OCI-M1 (cell line): ENCODE results near the gene CKLF.

Source experiments
- DNase-seq: peaks from one replicate; lab custom pipeline; 2025; lab: John Stamatoyannopoulos, UW

Gene CKLF

GRCh38 chr16:66517586-66518263, 34.7 kb upstream of the CKLF start:
- no peak for DNase-seq

DNA sequence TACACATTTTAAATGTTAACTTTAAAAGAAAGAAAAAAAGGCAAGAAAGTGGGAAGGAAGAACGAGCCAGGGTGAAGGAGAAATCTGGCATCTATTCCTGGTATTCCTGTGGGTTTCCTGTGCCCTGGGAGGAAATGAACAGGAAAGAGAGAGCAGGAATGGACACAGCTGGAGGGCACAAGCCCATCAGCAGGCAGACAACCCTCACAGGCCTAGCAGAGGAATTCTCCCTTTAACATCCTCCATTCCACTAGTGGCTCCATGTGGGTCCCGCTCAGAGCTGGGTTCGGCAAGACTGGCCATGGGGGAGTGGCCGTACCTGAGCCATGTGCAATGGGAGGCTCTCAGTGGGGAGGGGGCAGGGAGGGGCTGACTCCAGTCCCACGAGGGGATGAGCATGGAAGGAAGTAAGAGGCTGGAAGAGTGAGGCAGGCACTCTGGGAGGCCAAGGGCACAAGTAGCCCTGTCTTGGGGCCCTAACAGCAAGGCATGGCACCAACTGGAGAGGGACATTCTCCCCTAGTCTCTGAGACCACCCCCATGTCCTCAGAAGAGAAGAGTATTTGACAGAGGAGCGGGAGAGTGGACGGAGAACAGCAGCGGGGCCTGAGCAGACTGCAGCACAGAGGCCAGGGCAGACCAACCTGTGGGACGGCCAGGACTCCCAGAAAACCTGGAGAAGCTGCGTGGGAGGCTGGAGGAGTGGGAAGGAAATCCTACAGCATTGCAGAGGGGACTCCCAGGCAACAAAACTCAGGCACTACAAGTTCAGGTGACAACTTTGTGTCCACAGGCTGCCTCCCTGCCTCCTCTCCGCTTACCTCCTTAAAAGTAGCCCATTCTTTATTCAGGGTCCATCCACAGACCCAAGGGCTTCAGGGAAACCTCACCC, 32.6 kb upstream of the CKLF start:
- no peak for DNase-seq

DNA sequence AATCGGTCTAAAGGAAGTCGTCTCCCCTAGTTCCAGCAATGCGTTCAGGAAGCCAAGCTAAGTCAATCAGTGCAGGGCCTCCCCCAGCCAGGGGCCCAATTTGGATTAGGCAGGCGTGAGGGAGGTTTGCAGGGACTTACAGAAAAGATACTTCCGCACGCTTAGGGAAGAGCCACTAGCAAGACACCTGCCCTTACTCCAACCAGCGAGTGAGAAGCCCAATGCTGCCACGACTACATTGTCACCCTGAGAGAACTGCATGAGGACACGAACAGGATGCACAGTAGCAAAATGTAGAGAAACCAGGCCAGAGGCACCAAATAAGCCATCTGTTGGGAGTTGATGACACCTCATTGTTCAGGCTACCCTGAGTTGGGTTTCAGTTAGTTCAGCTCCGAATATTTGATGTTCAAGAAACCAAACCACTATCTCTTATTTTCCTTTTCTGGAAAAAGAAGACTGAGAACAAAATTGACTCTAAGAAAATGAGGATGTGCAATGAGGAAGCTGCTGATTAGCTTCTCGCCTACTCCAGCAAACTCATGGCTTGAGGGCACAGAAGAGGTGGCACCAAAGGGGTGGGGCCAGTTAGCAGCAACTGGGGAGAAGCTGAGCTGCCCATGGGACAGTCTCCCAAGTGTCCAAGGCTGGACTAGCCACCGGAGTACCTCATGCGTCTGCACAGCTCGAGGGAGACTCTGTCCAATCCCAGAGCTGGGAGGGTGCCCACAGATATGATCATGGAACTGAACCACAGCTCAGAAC, 31.8 kb upstream of the CKLF start:
- peak; percentile 70 for DNase-seq

DNA sequence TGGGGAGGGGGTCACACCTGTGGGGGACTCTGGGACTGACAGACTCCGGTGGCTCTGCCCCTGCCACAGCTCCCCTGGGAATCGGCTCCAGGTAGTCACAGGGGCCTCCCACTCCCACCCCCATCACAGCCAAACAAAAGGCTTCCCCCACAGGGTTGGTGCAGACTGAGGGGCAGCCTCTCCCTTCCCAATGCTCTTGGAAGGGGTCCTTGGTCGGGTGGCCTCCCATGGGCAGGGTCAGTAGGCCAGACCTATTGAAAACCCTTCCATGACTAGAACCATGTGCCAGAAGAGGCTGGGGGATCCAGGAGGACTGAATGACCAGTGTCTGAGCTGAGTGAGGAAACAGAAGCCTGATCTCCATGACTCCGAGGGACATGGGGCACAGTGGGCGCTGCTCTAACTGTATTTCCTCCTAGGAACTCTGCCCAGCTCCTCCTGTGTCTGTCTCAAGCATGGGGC, 31.1 kb upstream of the CKLF start:
- no peak for DNase-seq

DNA sequence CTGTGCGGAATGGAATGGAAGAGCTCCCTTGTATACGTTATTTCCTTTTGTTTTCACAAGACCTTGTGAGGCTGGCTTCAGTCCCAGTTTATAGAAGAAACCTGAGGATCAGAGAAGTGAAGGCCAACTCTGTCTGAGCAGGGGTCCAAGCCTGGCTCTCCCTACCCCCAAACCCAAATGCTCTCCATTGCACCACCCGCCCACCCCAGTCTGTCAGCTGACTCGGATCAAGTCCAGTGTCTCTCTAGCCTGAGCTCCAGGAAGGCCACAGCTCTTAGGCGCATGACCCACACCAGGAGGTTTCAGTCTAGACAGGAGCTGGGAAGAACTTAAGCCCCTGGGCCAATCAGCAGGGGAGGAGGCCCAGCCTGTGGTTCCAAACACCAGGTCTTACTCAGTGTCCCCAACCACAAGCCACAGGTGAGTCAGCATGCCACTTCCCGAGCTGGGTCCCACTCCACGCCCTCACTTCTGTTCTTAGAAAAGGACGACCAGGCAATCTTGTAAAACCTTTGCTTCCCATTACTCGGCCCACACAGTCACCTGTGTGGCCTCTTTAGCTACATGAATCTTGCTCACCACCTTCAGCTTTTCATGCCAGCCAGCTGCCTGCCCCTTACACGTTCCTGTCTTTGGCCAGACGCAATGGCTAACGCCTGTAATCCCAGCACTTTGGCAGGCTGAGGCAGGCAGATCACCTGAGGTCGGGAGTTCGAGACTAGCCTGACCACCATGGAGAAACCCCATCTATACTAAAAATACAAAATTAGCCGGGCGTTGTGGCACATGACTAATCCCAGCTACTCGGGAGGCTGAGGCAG, 30.2 kb upstream of the CKLF start:
- peak; percentile 80 for DNase-seq

DNA sequence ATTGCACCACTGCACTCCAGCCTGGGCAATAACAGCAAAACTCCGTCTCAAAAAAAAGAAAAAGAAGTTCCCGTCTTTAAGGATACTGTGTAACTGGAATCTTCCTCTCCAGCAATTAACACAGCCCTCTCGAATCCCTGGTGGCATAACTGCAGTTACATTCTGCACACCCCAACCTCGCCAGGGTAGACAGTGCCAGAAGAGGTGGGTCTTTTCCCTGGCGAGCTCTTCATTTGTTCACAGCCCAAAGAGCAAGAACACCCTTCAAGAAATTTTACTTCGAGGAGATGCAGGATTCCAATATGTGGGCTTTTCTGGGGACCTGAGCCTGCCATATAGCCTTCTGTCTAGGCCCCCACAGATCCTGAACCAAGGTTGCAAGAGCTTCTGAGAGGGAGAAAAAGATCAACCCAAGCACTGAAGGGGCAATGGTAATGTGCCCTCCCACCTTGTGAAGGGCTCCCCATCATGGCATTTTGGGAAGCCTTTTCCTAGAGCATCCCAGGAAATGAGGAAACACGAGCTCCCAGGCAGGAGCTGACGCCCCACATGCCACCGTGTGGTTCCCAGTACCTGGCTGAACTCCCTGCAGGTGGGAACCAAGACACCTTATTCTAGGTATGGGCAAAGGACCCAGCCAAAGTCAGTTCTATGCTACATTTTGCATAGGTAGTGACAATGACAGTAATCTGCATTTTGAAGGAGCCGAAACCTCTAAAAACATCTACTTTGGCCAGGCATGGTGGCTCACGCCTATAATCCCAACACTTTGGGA, 29.4 kb upstream of the CKLF start:
- no peak for DNase-seq

DNA sequence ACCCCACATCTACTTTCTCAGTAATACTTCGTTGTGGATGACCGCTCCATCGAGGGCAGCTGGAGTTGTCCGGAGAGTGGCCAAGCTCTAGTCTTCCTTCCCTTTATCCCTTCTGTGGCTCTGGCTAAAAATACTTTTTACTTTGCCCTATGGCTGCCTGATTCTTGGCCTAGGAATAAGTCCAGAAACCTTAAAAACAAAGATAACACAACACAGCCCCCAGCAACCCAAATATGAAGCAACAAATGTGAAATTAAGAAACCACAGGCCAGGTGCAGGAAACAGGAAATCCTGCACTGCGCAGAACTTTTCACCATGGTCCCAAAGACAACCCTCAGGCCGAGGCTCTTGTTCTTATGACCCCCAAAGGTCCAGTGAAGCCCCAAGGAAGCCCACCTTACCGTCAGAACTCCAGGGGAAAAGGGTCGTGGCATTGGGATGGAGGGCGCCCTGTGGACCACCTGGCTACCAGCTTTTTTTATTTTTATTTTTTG, 28.5 kb upstream of the CKLF start:
- DNase-seq = peak; percentile 45

- DNase-seq = peak; percentile 94
Observed at GRCh38 chr16:66524601-66525164, 27.7 kb upstream of the CKLF start.

DNA sequence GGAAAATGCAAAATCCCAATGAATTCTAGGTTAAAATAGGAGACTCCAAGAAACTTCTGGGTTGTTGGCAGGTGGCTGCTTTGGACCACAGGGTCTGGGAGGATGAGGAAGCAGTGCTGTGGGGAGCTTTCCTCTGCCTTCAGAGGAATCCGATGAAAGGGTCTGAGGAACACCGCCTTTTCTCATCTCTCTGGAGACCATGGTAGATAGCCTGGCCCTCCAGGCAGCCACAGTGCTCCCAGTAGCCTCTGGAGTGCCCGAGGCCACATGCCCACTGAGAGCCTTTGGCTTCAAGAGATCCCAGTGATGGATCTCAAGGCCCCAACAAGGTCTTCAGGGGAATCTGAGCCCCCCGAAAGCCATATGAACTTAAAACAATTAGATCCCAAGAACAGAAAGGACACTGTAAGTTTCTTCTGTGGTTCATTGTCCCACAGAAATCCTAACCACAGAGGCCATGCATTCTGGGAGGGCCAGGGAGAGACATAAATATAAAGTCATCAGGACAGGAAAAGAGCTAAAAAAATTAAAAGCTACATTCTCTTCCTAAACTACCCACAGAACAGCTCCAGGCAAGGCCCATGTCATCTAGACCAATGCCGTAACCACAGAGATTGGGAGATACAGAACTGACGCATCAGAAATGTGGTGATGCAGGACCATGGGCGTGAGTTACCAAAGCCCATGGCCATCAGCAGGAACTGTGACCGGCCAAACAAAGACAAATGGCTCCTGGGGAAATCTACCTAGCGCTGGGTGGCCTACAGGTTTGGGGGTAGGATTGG, 26.8 kb upstream of the CKLF start:
- peak; percentile 91 for DNase-seq

GRCh38 chr16:66528294-66528693, 24.1 kb upstream of the CKLF start:
- DNase-seq = no peak

DNA sequence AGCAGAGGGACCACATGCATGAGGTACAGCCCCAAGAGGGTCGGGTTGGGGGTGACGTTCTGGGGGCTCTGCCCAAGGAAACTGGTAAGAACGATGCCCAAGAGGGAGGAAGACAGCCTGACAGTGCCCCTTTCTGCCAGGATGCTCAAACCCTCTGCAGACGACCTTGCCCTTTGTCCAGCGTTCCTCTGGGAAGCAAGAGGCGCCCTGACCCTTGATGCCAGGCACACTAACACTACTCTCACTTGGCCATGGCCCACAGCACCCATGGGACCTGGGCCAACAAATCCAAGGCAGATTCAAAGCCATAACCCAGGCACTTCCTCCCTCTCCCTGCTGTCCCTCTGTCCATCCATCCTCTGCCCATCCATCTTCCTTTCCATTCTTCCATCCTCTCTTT, 22.9 kb upstream of the CKLF start:
- DNase-seq = no peak

GRCh38 chr16:66534376-66534799, 18.0 kb upstream of the CKLF start:
- peak; percentile 75 for DNase-seq

DNA sequence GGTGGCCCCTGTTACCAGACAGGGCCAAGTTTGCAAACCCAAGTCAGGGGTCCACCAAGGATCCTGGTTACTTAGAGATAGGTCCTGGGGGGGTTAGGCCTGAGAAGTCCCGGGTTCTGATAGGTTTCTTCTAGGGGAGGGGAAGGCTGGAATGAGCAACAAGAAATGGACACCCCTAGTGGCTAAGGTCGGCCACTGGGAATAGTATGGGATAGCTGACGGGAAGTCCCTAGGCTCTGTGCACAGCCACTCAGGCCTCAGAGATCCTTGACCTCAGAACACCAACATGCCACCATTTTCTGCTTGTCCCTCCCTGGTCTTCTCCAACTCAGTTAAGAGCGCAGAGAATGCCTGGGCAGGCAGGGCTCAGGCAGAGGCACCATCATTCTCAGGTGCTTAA, 15.9 kb upstream of the CKLF start:
- DNase-seq = no peak

GRCh38 chr16:66537236-66537635, 15.1 kb upstream of the CKLF start:
- DNase-seq = no peak

DNA sequence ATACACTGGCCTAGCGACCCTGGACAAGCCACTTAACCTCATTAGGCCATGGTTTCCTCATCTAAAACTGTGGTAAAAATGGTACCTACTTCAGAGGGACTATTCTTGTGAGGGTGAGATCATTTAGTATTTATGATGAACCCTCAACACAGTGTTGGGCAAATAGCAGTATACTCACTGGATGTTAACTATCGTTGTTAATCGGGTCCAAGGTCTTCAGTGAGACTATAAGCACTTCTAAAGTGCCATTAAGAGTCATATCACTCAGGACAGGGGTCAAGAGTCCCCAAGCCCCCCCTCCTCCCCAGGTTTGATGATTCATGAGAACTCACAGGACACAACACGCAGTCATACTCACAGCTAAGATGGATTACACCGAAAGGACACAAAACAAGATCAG, 13.5 kb upstream of the CKLF start:
- DNase-seq = no peak

DNA sequence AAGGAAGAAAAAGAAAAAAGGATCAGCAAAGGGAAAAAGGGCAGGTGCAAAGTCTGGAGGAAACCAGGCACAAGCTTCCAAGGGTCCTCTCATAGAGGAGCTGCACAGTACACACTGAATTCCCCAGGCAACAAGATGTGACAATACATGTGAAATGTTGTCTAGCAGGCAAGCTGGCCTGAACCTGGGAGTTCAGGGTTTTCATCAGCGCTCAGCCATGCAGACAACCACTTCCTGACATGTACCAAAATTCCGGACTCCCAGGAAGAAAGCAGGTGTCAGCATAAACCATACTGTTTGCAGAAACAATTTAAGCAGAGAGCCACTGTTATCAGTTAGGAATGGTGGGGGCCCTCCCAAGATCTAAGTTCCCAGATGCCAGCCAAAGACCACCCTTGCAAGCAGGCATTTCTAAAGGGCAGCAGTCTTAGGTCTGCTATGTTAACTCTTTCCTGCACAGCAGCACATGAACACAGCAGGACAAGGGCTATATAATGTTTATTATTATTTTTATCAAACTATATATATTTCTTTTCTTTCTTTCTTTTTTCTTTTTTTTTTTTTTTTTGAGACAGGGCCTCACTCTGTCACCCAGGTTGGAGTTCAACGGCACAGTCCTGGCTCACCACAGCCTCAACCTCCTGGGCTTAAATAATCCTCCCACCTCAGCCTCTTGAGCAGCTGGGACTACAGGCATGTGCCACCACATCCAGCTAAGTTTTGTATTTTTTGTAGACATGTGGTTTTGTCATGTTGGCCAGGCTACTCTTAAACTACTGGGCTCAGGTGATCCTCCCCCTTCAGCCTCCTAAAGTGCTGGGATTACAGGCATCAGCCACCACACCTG, 12.5 kb upstream of the CKLF start:
- no peak for DNase-seq

DNA sequence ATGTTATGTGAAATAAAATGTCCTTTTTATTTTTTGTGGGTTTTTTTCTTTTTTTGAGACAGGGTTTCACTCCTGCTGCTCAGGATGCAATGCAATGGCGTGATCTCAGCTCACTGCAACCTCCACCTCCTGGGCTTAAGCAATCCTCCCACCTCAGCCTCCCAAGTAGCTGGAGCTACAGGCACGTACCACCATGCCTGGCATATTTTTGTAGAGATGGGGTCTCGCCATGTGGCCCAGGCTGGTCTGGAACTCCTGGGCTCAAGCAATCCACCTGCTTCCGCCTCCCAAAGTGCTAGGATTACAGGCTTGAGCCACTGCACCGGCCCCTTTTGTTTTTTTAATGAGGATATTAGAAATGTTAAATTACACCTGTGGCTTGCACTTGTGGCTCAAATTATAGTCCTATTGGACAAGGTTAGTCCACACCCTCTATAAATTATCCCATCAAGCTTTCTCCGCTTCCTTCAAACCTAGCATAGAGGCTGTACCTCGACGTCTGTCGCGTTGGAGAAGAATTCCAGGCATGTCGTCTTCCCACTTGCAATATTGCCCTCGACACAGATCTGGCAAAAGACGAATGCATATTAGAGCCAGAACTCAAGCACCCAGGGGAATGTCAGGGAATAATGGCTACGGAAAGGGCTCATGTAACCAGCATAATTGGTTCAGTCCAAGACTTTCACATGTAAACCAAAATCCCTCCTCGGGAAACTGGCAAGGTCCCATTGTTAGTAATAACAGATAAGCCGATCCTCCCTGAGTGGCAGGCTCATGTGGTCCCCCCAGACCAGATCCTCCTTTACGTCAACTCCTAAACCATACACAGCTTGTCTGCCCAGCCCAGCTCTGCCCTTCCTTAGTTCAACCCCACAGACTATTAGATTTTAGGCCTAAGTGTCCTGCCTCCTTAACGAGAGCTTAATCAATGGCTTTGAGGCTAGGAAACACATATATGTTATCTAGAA, 10.7 kb upstream of the CKLF start:
- no peak for DNase-seq
